DMS53 (cell line): ENCODE measurements around the gene PRRG2.

Experiments
- DNase-seq: peaks from one replicate; lab custom pipeline; 2025; lab: John Stamatoyannopoulos, UW

PRRG2 gene

DNA sequence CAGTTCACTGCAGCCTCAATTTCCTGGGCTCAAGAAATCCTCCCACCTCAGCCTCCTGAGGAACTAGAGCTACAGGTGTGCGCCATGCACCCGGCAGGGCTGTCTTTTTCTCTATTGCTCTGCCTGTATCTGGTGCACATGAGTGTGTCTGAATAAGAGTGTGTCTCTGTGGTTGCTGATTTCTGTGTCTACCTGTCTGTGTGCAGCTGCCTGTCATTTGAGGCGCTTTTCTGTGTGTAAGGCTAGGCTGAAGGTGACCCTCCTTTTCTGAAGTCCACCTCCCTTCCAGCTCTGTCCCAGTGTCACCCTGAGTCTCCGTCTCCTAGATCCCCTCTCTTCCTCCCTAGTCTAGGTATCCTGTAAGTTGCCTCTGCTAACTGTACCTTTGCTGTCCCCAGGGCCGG lies 8.4 kb downstream of the PRRG2 start:
- peak; percentile 67 for DNase-seq

DNA sequence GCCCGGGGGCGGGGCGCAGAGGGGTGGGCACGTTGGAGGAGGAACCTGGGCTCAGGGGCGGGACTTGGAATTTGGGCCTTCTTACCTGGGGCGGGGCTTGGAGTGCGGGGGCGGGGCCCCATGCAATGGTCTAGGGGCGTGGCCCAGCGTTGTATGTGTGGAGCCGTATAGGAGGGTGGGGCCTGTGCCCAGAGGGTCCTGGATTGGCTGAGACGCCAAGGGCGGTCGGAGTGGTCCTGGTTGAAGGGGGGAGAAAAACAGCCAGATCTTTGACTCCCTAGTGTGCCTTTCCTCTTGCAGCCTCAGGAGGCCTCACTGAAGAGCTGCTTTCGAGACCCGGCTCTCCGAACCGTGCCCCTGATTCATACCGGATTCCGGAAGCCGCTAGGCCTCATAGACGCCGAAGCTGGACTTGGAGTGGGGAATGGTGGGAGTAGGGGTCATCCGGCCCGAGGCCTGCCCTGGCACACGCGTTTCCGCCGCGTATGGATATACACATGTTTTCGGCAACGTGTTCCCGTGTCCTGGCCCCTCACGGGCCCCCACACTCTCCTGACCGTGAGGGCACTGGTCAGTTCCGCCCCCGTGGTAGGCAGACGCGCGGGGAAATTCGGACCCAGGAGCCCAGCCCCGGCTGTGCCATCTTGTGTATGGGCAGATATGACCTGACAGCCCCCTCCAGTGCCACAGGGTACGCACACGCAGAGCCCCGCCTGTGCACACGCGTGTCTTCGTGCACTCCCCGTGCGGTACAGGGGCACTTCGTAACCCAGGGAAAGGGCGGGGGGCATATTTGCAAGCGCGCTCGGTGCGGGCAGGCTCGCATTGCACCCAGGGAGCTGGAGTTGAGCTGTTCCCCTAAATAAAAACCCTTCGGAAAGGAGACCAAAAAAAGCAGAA lies 9.2 kb downstream of the PRRG2 start:
- DNase-seq: peak; percentile 95

DNA sequence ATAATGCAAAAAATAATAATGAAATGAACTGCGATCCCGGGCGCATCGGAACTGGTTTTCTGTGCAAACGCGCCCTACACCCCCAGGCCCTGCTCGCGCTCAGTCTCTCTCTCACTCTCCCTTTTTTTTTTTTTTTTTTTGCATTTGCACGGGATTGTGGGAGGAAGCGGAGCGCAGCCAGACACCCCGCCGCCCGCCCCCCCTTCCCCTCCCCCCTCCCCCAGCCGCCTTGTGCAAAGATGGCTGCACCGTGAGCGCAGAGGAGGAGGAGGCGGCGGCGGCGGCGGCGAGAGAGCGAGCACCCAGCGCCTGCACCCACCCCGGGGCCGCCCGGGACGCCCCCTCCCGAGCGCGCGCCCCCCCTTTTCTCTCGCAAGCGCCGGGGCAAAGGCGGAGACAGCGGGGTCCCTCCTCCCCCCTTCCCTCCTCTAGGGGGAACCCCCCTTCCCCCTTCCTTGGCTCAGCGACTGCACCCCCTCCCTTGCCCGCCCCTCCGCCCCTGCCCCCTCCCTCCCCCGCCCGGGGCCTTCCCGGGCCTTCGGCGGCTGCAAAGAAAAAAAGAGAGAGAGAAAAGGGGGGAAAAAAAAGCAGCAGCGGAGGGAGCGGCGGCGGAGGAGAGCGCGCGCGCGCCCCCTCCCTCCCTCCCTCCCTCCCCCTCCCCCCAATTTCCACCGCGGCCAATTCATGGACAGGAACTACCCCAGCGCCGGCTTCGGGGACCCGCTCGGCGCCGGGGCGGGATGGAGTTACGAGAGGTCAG lies 10.0 kb downstream of the PRRG2 start, which contains the start of gene PRR12:
TSS of gene PRR12 (plus strand) at position 212 of the 760 bp plus-strand sequence. CDS start at position 685, 473 bp downstream.
- DNase-seq: peak; percentile 82

DNA sequence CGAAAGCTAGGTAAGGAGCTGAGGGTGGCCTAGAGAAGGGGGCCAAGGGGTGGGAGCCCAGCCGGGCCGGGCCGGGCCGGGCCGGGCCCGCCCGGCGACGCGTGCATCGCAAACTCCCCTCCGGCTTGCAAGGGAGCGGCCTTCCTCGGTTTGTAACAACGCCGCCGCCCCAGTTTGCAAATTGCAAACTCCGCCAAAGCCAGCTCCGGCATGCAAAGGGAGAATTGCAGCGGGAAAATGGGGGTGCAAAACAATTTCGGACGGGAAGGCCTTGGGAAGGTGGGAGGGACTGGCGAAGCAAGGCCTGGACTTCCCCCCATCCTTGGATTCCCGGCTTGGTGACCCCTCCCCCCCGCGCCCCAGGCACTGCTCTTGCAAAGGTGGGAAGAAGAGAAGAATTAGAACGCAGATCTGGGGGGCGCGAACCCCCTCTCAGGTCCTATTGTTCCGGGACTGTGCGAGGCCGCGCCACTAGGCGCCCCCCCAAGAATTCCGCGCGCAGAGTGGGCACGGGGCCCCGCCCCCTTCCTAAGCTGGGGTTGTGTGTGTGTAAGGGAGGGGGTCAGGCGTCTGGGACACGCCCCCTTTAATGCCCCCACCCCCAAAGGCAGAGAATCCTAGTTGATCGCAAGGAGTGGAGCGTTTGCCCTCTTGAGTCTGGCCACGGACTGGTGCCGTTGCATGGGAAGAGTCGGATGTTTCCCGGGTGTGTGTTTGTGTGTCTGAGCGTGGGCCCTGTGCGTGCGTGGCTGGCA lies 10.8 kb downstream of the PRRG2 start:
- DNase-seq: peak; percentile 64

DNA sequence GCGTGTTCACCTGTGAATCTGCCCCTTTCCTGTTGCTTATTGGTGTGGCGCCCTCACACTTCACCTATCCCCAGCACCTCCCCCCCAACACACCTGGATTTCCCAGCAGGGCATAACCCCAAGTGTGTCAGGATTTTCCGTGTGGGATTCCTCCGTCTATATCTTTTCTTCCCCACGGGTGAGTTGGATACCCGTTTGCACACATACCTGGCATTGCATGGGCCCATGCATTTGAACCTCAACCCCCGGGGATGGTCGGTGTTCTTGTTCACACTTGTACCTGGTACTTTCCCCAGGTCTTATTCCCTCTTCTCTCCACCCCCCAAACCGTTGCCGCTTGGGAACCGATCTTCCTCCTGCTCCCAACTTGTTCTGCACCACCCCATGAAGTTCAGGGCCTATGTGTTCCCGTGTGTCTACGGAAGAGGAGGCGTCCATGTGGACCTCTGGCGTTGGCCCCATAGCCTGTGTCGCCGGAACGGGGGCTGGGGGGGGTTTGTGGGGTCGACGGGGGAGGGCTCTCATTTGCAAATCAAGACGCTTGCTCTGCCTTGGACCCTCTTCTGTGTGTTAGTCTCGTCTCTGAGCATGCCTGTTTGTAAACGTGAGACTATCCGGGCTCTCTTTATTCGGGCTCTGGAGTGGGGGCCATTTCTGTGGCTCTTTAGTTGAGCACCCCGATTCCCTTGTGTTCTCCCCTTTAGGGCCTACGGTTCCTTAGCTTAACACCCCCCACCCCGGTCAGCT lies 11.5 kb downstream of the PRRG2 start:
- no peak for DNase-seq

DNA sequence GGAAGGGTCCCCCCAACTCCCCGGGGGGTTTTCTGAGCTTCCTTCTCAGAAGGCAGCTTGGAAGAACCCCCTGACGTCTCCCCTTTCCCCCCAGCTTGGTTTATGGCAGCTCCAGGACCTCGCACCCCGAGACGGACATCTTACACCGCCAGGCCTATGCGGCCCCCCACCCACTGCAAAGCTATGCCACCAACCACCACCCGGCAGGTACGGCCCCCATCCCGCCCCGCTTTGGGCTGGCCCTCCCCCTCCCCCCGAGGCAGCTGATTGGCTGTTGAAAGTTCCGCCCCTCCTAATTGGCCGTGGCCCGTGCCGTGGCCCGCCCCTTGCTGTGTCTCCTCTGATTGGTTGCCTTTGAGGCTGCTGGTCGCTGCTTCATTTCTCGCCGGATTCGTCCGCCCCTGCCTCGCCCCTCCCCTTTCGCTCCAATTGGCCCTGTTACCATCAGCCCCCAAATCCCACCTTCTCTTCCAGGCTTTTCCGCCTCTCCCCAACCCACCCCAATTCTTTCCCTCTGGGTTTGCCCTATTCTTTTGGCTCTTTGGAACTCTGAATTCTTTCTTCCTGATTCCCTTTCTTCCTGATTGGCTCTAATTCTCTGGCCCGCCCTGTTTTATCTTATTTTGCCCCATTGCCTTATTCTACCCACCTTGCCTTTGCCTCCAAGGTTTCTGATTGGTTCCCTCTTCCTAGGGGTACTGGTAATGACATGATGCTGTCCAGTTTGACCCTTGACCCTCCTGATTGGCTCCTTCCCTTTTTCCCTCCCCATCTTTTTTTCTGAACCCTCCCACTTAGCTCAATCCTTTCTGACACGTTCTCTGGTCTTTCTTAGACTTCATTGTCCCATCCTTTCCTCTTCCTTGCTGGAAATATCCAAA lies 12.4 kb downstream of the PRRG2 start:
- DNase-seq: peak; percentile 28

DNA sequence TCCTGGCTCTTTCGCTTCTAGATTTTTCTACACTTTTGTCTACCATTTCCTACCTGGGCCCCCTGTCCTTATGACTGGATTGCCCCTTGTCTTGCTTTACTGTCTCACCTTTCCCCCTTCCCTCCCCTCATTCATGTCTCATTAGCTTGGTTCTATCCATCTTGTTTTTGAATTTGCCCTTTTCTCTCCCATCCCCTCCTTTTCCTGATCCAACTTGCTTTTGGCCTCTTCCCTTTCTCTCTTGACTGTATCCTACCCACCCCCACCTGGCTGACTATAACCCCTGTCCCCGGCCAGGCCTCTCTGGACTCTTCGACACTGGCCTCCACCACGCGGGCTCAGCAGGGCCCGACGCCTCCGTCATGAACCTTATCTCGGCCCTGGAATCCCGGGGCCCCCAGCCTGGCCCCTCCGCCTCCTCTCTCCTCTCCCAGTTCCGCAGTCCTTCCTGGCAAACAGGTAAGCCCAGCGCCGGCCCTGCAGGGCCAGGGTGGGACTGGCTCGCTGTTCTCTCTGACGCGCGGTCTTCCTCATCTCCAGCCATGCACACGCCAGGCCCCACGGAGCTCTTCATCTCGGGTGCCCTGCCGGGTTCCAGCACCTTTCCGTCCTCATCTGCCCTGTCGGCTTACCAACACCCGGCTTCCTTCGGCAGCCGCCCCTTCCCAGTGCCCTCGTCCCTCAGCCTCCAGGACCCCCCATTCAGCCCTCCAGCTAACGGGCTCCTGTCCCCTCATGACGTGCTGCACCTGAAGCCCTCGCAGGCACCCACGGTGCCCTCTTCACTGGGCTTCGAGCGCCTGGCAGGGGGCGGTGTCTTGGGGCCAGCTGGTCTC lies 13.3 kb downstream of the PRRG2 start:
- DNase-seq: no peak

DNA sequence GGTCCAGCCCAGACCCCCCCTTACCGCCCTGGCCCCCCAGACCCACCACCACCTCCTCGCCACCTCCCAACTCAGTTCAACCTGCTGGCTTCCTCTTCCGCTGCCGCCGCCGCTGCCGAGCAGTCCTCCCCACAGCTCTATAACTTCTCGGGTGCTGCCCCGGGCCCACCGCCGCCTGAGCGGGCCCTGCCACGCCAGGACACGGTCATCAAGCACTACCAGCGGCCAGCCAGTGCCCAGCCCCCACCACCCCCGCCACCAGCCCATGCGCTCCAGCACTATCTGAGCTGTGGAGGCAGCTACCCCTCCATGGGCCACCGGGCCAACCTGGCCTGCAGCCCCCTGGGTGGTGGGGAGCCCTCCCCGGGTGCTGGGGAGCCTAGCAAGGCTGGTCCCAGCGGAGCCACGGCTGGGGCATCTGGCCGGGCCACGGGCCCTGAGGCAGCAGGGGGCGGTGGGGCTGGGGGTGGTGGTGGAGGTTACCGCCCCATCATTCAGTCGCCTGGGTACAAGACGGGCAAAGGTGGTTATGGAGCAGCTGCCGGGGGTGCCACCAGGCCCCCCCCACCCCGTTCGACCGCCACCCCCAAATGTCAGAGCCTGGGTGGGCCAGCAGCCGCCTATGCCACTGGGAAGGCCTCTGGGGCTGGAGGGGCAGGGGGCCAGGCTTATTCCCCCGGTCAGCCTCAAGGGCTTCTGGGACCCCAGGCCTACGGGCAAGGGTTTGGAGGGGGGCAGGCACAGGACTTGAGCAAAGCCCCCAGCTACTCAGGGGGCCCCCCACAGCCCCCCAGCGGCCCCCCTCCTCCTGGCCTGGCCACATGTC lies 14.1 kb downstream of the PRRG2 start:
- no peak for DNase-seq

DNA sequence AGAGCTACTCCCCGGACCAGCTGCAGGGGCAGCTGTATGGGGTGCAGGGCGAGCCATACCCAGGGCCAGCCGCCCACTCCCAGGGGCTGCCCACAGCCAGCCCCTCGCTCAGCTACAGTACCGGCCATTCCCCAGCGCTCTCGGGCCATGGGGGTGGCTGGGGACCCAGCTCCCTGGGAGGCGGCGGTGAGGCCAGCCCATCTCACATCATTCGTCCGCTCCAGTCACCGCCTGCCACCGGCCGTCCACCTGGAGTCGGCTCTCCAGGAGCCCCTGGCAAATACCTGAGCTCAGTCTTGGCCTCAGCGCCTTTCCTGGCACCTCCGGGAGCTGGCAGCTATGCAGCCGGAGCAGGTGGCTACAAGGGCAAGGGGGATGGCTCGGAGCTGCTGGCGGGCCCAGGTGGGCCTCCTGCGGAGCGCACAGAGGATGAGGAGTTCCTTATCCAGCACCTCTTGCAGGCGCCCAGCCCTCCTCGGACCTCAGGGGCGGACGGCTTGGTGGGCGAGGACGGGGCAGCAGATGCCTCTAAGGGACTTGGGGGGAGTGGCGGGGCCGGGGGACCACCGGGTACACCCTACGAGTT lies 14.8 kb downstream of the PRRG2 start:
- DNase-seq: no peak

DNA sequence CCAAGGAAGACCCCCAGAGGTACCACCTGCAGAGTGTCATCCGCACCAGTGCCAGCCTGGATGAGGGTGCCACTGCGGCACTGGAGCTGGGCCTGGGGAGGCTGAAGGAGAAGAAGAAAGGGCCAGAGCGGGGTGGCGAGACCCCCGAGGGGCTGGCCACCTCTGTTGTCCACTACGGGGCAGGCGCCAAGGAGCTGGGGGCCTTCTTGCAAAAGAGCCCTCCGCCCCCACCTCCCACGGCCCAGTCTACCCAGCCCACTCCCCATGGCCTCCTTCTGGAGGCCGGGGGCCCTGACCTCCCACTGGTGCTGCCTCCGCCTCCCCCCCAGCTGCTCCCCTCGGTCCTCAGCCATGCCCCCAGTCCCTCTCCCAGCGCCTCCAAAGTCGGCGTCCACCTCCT lies 15.3 kb downstream of the PRRG2 start:
- DNase-seq: no peak

DNA sequence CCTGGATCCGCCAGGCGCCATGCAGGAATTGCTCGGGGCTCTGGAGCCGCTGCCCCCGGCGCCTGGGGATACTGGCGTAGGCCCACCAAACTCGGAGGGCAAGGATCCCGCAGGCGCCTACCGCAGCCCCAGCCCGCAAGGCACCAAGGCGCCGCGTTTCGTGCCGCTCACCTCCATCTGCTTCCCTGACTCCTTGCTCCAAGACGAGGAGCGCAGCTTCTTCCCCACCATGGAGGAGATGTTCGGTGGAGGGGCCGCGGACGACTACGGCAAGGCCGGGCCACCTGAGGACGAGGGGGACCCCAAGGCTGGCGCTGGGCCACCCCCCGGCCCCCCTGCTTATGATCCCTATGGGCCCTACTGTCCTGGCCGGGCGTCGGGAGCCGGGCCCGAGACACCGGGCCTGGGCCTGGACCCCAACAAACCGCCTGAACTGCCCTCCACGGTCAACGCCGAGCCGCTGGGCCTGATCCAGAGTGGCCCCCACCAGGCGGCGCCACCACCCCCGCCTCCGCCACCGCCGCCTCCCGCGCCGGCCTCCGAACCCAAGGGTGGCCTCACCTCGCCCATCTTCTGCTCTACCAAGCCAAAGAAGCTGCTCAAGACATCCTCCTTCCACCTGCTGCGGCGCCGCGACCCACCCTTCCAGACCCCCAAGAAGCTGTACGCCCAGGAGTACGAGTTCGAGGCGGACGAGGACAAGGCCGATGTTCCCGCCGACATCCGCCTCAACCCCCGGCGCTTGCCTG lies 16.0 kb downstream of the PRRG2 start:
- DNase-seq: no peak

DNA sequence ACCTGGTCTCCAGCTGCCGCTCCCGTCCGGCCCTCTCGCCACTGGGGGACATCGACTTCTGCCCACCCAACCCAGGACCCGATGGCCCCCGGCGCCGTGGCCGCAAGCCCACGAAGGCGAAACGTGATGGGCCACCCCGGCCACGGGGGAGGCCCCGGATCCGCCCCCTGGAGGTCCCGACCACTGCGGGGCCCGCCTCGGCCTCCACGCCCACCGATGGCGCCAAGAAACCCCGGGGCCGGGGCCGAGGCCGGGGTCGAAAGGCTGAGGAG lies 16.5 kb downstream of the PRRG2 start:
- no peak for DNase-seq

DNA sequence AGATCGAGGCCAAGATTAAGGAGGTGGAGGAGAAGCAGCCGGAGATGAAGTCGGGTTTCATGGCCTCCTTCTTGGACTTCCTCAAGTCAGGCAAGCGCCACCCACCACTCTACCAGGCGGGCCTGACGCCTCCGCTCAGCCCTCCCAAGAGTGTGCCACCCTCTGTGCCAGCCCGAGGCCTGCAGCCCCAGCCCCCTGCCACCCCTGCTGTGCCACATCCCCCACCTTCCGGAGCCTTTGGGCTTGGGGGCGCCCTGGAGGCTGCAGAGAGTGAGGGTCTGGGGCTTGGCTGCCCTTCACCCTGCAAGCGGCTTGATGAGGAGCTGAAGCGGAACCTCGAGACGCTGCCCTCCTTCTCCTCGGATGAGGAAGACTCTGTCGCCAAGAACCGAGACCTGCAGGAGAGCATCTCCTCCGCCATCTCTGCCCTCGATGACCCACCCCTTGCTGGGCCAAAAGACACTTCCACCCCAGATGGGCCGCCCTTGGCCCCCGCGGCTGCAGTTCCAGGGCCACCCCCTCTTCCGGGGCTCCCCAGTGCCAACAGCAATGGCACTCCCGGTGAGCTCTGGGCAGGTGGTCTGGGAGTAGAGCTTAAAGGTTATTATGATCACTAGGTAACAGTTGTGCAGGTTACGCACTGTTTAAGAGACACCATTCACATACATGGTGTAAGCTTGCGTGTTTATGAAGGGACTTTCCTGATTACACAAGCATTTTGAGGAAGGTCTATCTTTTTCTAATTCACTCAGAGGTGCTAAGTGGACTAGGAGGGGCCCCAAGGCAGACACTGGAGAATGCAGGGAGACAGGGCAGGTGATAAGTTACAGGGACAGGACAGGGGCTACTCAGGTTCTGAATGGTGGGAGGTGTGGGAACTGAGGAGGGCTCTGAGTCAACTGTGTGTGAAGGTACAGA lies 18.5 kb downstream of the PRRG2 start:
- DNase-seq: no peak

DNA sequence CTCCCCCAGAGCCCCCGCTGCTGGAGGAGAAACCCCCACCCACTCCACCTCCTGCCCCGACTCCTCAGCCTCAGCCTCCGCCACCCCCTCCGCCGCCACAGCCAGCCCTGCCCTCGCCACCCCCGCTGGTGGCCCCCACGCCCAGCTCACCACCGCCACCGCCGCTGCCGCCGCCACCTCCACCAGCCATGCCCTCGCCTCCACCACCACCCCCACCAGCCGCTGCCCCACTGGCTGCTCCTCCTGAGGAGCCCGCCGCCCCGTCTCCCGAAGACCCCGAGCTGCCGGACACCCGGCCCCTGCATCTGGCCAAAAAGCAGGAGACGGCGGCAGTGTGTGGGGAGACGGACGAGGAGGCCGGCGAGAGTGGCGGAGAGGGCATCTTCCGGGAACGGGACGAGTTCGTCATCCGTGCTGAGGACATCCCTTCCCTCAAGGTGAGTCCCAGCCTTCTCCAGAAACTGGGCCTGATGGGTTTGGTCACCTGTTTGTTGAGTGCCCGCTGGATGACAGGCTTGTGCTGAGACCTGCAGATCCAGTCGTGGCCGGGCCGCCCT lies 20.4 kb downstream of the PRRG2 start:
- DNase-seq: no peak

DNA sequence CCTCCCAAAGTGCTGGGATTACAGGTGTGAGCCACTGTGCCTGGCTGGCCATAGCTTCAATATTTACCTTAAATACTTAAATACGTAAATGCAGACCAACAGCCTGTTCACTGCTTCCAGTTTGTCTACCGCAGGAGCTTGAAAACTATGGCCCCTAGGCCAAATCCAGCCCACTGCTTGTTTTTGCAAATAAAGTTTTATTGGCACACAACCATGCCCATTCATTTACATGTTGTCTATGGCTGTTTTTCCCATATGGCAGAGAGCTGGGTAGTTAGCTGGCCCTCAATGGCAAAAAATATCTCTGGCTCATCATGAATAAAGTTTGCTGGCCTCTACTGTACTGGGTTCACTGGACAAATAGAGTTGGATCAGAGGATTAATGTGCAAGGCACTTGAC lies 21.7 kb downstream of the PRRG2 start:
- DNase-seq: no peak

DNA sequence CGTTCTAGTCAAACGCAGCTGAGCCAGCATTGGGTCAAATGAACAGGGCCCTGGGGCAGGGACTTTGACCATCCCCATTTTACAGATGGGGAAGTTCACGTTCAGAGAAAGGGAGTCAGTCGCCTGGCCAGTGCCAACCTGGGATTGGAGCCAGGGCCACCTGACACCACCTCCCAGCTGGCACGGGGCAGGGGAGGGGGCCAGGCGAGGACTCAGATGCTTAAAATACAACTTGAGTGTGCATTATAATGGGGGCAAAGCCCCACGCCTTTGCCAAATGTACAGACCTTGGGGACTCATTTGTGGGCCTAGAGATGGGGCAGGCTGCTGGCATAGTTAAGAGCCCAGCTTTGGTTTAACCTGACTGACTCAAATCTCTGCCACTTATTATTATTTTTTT lies 24.5 kb downstream of the PRRG2 start:
- no peak for DNase-seq
